GM23338 (cell line): ENCODE results near the gene NAB2. TPM values are rescaled to one million over a fixed set of nuclear protein-coding genes. Genes with fewer than 3 reads are reported as not detected.

Experiments
- ATAC-seq: fragments of 200-7000 bp; cut with Tn5 transposase; 3 replicates; pipeline ENCODE4 v1.9.1; 2020
- DNase-seq: peaks from one replicate; pipeline ENCODE4 v3.0.0-alpha.2; 2015; ENCODE audit warnings: low spot score
- H2AFZ ChIP-seq: fragments of 200-600 bp; sonication (generic); 2 replicates; pipeline ENCODE4 v1.8.0; 2016; ENCODE audit warnings: antibody characterized with exemption, mild to moderate bottlenecking, moderate library complexity
- H3F3A ChIP-seq: fragments of 200-600 bp; sonication (generic); replicated peaks from 2 replicates; pipeline ENCODE4 v1.8.0; 2017; ENCODE audit warnings: antibody characterized with exemption, mixed run types, low read depth
- H3K27ac ChIP-seq: fragments of 200-600 bp; sonication (generic); 2 replicates; pipeline ENCODE4 v1.6.1; 2016; ENCODE audit warnings: low read depth
- H3K27me3 ChIP-seq: fragments of 200-600 bp; sonication (generic); 2 replicates; pipeline ENCODE4 v1.8.0; 2016; ENCODE audit warnings: mild to moderate bottlenecking, mixed run types, moderate library complexity; ENCODE audit not compliant: insufficient read depth
- H3K36me3 ChIP-seq: fragments of 200-600 bp; sonication (generic); 2 replicates; pipeline ENCODE4 v1.8.0; 2016; ENCODE audit warnings: mild to moderate bottlenecking; ENCODE audit not compliant: insufficient read depth
- H3K4me1 ChIP-seq: fragments of 200-600 bp; sonication (generic); 2 replicates; pipeline ENCODE4 v1.8.0; 2016; ENCODE audit warnings: mild to moderate bottlenecking, moderate library complexity; ENCODE audit not compliant: insufficient read depth
- H3K4me2 ChIP-seq: fragments of 200-600 bp; sonication (generic); 2 replicates; pipeline ENCODE4 v1.7.1; 2017; ENCODE audit warnings: mixed run types
- H3K4me3 ChIP-seq: fragments of 200-600 bp; sonication (generic); 2 replicates; pipeline ENCODE4 v1.6.1; 2016; ENCODE audit warnings: mixed run types
- H3K79me2 ChIP-seq: fragments of 200-600 bp; sonication (generic); replicated peaks from 2 replicates; pipeline ENCODE4 v1.8.0; 2017; ENCODE audit warnings: mild to moderate bottlenecking; ENCODE audit not compliant: insufficient read depth
- H3K9me2 ChIP-seq: fragments of 200-600 bp; sonication (generic); 2 replicates; pipeline ENCODE4 v1.8.0; 2017; ENCODE audit not compliant: insufficient read depth
- H4K20me1 ChIP-seq: fragments of 200-600 bp; sonication (generic); replicated peaks from 2 replicates; pipeline ENCODE4 v1.8.0; 2017; ENCODE audit warnings: mild to moderate bottlenecking; ENCODE audit not compliant: insufficient read depth
- H3K27ac Mint-ChIP-seq: 2 replicates; pipeline ENCODE4 v1.8.0; 2020; ENCODE audit warnings: inconsistent platforms, mild to moderate bottlenecking, moderate library complexity, mixed read lengths
- H3K27me3 Mint-ChIP-seq: 3 replicates; pipeline ENCODE4 v1.8.0; 2022; ENCODE audit warnings: low read depth, mild to moderate bottlenecking, moderate library complexity, mixed read lengths, inconsistent platforms; ENCODE audit not compliant: insufficient read depth, poor library complexity
- H3K36me3 Mint-ChIP-seq: 3 replicates; pipeline ENCODE4 v1.8.0; 2021; ENCODE audit warnings: low read depth, mild to moderate bottlenecking, inconsistent platforms, moderate library complexity, mixed read lengths
- H3K4me1 Mint-ChIP-seq: 3 replicates; pipeline ENCODE4 v1.8.0; 2020; ENCODE audit warnings: mild to moderate bottlenecking, inconsistent platforms, mixed read lengths
- H3K4me3 Mint-ChIP-seq: 3 replicates; pipeline ENCODE4 v1.8.0; 2021; ENCODE audit warnings: moderate library complexity, mild to moderate bottlenecking, inconsistent platforms, mixed read lengths
- H3K9me3 Mint-ChIP-seq: 3 replicates; pipeline ENCODE4 v1.8.0; 2020; ENCODE audit warnings: moderate library complexity, mild to moderate bottlenecking, inconsistent platforms, mixed read lengths
- CREB1 ChIP-seq: fragments of 250-450 bp; sonication (Bioruptor Pico); IDR thresholded peaks from 2 replicates; pipeline ENCODE4 v1.5.0; 2020; ENCODE audit warnings: low read depth, mild to moderate bottlenecking, moderate library complexity
- EZH2 ChIP-seq: fragments of 200-600 bp; sonication (generic); IDR thresholded peaks from one replicate; pipeline ENCODE4 v1.8.0; 2017; ENCODE audit warnings: antibody characterized with exemption, mild to moderate bottlenecking, low read depth; ENCODE audit not compliant: unreplicated experiment
- EZH2phosphoT487 ChIP-seq: fragments of 200-600 bp; sonication (generic); IDR thresholded peaks from one replicate; pipeline ENCODE4 v1.8.1; 2018; ENCODE audit warnings: antibody characterized with exemption; ENCODE audit not compliant: unreplicated experiment
- JUNB ChIP-seq: IDR thresholded peaks from one replicate; pipeline ENCODE4 v1.6.1; 2016; ENCODE audit warnings: antibody characterized with exemption; ENCODE audit not compliant: unreplicated experiment
- NANOG ChIP-seq: IDR thresholded peaks from 2 replicates; pipeline ENCODE4 v1.6.1; 2016; ENCODE audit warnings: antibody characterized with exemption, borderline replicate concordance
- POLR2AphosphoS5 ChIP-seq: IDR thresholded peaks from 2 replicates; pipeline ENCODE4 v1.6.1; 2016; ENCODE audit warnings: antibody characterized with exemption, low read depth
- STAT1 ChIP-seq: IDR thresholded peaks from one replicate; pipeline ENCODE4 v1.6.1; 2016; ENCODE audit warnings: antibody characterized with exemption; ENCODE audit not compliant: unreplicated experiment
- ZNF114 ChIP-seq: fragments of 250-450 bp; sonication (Bioruptor Pico); IDR thresholded peaks from 2 replicates; pipeline ENCODE4 v1.5.0; 2020; ENCODE audit warnings: mild to moderate bottlenecking, moderate library complexity
- ZNF331 ChIP-seq: fragments of 250-450 bp; sonication (Bioruptor Pico); IDR thresholded peaks from 2 replicates; pipeline ENCODE4 v1.5.0; 2020; ENCODE audit warnings: low read depth, mild to moderate bottlenecking, moderate library complexity
- polyA plus RNA-seq: library from polyadenylated mRNA; unstranded; fragments of >200 nt; fragmentation: Nextera tagmentation; extraction: Ambion mirVana; gene quantifications from 2 replicates; pipeline ENCODE4 v1.2.1, GENCODE V29; 2016
- total RNA-seq: library from RNA; depleted of rRNA; stranded (reverse); fragments of >200 nt; shearing (Covaris generic); gene quantifications from 2 replicates; pipeline ENCODE4 v1.2.3, GENCODE V29; 2014
- TF ChIP-seq, protein P1 (sequence below): IDR thresholded peaks from one replicate; pipeline ENCODE4 v1.6.1; 2018; ENCODE audit warnings: antibody characterized with exemption; ENCODE audit not compliant: unreplicated experiment
- TF ChIP-seq, protein P2 (sequence below): fragments of 250-450 bp; sonication (Bioruptor Pico); IDR thresholded peaks from 2 replicates; pipeline ENCODE4 v1.5.0; 2020; ENCODE audit warnings: mild to moderate bottlenecking, moderate library complexity
- TF ChIP-seq, protein P3 (sequence below), 2 experiments: fragments of 200-600 bp in 1 of 2; sonication (generic) in 1 of 2; conservative IDR thresholded peaks; 2 replicates each; pipeline versions ENCODE4 v1.5.1 to v1.6.1; 2016 to 2017; ENCODE audit warnings: antibody characterized with exemption in 2 of 2, low read depth in 2 of 2, mild to moderate bottlenecking in 2 of 2, moderate library complexity in 1 of 2
- TF ChIP-seq, protein P4 (sequence below): IDR thresholded peaks from 2 replicates; pipeline ENCODE4 v1.6.1; 2016; ENCODE audit warnings: antibody characterized with exemption

NAB2 gene
- total and polyA plus RNA-seq, 2 experiments from 2014 or later = 6.5 to 19.8 TPM

DNA sequence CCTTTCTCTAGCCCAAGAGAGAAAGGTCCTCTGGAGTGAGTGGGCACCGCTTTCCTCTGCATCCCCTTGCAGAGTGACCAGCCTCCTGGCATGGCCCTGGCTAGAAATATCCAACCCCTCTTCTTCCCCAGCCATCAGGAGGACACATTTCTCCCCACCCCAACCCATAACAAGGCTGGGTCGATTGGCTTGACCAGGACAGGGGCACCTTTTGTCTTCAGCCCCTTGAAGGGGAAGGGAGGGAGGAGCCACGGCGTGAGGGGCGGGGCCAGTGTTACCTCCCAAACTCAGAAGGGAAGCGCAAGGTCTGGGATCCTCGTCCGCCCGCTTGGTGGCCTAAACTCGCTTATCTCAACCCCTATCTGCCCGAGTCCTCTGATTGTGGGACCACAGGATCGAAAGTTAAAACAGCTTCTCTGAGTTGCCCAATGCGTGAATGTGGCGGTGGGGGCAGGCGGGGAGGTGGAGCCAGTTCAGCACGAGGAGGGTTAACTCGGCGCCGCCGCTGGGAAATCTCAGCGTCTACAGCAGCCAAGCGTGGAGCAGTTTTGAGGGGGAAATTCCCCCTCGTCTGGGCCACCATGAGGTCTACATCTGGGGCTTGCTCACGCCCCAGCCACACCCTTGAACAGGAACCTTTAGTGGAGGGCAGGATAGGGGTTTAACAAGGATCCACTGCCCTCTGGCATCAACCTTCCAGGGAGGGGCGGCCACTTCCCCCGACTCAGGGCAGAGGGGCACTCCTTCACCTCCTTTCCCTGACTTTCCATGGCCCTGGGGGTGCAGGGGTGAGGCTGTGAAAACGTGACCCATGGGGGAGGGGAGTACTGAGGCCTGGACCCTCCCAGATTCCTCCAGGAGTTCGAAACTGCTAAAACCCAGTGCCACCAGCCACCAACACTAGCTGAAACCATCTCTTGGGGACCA, 21.5 kb downstream of the NAB2 start:
- Mint-ChIP-seq H3K4me1 (peaks cover 31% of the 10 kb centered on the region), H3K4me3 (peak overlapping the region; percentile 74), H3K27ac (peak overlapping the region; percentile 99), H3K27me3 (peaks cover 20% of the 10 kb centered on the region), H3K9me3 (no peaks in the 10 kb centered on the region; the same call in 1 of the 3 replicates), H3K36me3 (peaks cover 19% of the 10 kb centered on the region; the same call in 2 of the 3 replicates)
- no peaks in the 10 kb centered on the region for H3K9me2 ChIP-seq
- ATAC-seq (peak; percentile 67), DNase-seq (peak; percentile 96)
- peaks cover 6% of the 10 kb centered on the region for H3F3A ChIP-seq
- peak overlapping the region; percentile 16; the same call in 1 of the 2 replicates for H2AFZ ChIP-seq
- no peaks in the 10 kb centered on the region for H3K36me3 ChIP-seq
- TF ChIP-seq EZH2 = no peak
- TF ChIP-seq JUNB = no peak
- peak; percentile 88 for TF ChIP-seq POLR2AphosphoS5
- no peak for TF ChIP-seq ZNF331 (CRISPR knock-in tag)
- no peak for TF ChIP-seq EZH2phosphoT487
- no peak for TF ChIP-seq CREB1 (CRISPR knock-in tag)
- no peak for TF ChIP-seq ZNF114
- TF ChIP-seq, protein P1, sequence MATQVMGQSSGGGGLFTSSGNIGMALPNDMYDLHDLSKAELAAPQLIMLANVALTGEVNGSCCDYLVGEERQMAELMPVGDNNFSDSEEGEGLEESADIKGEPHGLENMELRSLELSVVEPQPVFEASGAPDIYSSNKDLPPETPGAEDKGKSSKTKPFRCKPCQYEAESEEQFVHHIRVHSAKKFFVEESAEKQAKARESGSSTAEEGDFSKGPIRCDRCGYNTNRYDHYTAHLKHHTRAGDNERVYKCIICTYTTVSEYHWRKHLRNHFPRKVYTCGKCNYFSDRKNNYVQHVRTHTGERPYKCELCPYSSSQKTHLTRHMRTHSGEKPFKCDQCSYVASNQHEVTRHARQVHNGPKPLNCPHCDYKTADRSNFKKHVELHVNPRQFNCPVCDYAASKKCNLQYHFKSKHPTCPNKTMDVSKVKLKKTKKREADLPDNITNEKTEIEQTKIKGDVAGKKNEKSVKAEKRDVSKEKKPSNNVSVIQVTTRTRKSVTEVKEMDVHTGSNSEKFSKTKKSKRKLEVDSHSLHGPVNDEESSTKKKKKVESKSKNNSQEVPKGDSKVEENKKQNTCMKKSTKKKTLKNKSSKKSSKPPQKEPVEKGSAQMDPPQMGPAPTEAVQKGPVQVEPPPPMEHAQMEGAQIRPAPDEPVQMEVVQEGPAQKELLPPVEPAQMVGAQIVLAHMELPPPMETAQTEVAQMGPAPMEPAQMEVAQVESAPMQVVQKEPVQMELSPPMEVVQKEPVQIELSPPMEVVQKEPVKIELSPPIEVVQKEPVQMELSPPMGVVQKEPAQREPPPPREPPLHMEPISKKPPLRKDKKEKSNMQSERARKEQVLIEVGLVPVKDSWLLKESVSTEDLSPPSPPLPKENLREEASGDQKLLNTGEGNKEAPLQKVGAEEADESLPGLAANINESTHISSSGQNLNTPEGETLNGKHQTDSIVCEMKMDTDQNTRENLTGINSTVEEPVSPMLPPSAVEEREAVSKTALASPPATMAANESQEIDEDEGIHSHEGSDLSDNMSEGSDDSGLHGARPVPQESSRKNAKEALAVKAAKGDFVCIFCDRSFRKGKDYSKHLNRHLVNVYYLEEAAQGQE = no peak
- TF ChIP-seq STAT1 = no peak
- TF ChIP-seq, protein P2, sequence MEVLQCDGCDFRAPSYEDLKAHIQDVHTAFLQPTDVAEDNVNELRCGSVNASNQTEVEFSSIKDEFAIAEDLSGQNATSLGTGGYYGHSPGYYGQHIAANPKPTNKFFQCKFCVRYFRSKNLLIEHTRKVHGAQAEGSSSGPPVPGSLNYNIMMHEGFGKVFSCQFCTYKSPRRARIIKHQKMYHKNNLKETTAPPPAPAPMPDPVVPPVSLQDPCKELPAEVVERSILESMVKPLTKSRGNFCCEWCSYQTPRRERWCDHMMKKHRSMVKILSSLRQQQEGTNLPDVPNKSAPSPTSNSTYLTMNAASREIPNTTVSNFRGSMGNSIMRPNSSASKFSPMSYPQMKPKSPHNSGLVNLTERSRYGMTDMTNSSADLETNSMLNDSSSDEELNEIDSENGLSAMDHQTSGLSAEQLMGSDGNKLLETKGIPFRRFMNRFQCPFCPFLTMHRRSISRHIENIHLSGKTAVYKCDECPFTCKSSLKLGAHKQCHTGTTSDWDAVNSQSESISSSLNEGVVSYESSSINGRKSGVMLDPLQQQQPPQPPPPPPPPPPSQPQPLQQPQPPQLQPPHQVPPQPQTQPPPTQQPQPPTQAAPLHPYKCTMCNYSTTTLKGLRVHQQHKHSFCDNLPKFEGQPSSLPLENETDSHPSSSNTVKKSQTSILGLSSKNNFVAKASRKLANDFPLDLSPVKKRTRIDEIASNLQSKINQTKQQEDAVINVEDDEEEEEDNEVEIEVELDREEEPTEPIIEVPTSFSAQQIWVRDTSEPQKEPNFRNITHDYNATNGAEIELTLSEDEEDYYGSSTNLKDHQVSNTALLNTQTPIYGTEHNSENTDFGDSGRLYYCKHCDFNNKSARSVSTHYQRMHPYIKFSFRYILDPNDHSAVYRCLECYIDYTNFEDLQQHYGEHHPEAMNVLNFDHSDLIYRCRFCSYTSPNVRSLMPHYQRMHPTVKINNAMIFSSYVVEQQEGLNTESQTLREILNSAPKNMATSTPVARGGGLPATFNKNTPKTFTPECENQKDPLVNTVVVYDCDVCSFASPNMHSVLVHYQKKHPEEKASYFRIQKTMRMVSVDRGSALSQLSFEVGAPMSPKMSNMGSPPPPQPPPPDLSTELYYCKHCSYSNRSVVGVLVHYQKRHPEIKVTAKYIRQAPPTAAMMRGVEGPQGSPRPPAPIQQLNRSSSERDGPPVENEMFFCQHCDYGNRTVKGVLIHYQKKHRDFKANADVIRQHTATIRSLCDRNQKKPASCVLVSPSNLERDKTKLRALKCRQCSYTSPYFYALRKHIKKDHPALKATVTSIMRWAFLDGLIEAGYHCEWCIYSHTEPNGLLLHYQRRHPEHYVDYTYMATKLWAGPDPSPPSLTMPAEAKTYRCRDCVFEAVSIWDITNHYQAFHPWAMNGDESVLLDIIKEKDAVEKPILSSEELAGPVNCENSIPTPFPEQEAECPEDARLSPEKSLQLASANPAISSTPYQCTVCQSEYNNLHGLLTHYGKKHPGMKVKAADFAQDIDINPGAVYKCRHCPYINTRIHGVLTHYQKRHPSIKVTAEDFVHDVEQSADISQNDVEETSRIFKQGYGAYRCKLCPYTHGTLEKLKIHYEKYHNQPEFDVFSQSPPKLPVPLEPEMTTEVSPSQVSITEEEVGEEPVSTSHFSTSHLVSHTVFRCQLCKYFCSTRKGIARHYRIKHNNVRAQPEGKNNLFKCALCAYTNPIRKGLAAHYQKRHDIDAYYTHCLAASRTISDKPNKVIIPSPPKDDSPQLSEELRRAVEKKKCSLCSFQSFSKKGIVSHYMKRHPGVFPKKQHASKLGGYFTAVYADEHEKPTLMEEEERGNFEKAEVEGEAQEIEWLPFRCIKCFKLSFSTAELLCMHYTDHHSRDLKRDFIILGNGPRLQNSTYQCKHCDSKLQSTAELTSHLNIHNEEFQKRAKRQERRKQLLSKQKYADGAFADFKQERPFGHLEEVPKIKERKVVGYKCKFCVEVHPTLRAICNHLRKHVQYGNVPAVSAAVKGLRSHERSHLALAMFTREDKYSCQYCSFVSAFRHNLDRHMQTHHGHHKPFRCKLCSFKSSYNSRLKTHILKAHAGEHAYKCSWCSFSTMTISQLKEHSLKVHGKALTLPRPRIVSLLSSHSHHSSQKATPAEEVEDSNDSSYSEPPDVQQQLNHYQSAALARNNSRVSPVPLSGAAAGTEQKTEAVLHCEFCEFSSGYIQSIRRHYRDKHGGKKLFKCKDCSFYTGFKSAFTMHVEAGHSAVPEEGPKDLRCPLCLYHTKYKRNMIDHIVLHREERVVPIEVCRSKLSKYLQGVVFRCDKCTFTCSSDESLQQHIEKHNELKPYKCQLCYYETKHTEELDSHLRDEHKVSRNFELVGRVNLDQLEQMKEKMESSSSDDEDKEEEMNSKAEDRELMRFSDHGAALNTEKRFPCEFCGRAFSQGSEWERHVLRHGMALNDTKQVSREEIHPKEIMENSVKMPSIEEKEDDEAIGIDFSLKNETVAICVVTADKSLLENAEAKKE (CRISPR knock-in tag) = no peak
- TF ChIP-seq, protein P3, sequence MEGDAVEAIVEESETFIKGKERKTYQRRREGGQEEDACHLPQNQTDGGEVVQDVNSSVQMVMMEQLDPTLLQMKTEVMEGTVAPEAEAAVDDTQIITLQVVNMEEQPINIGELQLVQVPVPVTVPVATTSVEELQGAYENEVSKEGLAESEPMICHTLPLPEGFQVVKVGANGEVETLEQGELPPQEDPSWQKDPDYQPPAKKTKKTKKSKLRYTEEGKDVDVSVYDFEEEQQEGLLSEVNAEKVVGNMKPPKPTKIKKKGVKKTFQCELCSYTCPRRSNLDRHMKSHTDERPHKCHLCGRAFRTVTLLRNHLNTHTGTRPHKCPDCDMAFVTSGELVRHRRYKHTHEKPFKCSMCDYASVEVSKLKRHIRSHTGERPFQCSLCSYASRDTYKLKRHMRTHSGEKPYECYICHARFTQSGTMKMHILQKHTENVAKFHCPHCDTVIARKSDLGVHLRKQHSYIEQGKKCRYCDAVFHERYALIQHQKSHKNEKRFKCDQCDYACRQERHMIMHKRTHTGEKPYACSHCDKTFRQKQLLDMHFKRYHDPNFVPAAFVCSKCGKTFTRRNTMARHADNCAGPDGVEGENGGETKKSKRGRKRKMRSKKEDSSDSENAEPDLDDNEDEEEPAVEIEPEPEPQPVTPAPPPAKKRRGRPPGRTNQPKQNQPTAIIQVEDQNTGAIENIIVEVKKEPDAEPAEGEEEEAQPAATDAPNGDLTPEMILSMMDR (conservative IDR thresholded peaks at IDR 0.05; ENCODE audit: low read depth in 2 of 2) = 0 out of 4 replicates have a peak, but pooled peaks of 1 of the 2 experiments have one; percentile 5
- TF ChIP-seq, protein P4, sequence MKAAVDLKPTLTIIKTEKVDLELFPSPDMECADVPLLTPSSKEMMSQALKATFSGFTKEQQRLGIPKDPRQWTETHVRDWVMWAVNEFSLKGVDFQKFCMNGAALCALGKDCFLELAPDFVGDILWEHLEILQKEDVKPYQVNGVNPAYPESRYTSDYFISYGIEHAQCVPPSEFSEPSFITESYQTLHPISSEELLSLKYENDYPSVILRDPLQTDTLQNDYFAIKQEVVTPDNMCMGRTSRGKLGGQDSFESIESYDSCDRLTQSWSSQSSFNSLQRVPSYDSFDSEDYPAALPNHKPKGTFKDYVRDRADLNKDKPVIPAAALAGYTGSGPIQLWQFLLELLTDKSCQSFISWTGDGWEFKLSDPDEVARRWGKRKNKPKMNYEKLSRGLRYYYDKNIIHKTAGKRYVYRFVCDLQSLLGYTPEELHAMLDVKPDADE = no peak
- TF ChIP-seq NANOG = no peak
- H3K4me3 ChIP-seq = peak overlapping the region; percentile 49
- peaks cover 9% of the 10 kb centered on the region for H3K79me2 ChIP-seq
- peak overlapping the region; percentile 75 for H3K4me2 ChIP-seq
- H4K20me1 ChIP-seq = no peaks in the 10 kb centered on the region
- peaks cover 20% of the 10 kb centered on the region for H3K4me1 ChIP-seq
- H3K27ac ChIP-seq = peak overlapping the region; percentile 79
- no peaks in the 10 kb centered on the region for H3K27me3 ChIP-seq
